Stomach (tissue), 9 donors: ENCODE data around the gene RIMS4. TPM values are rescaled to one million over a fixed set of nuclear protein-coding genes. Genes with fewer than 3 reads are reported as not detected.

Experiments
- DNase-seq, 2 donors: peaks; one replicate each; pipeline versions ENCODE4 v3.0.0 to v3.0.0-alpha.2; 2013 to 2019
- H3K27ac ChIP-seq, 5 donors: fragments of 200-600 bp in 4 of 5; sonication (generic) in 4 of 5; one replicate each; pipeline ENCODE4 v1.5.1; 2013 to 2019; ENCODE audit warnings: mild to moderate bottlenecking in 1 of 5, moderate library complexity in 1 of 5
- H3K27me3 ChIP-seq, 3 donors: fragments of 200-600 bp; sonication (generic); one replicate each; pipeline ENCODE4 v1.5.1; 2017 to 2019; ENCODE audit warnings: mixed run types in 1 of 3
- H3K36me3 ChIP-seq, 4 donors: fragments of 200-600 bp; sonication (generic); 1 replicate in 3 of 4; 2 replicates in 1 of 4; pipeline ENCODE4 v1.5.1; 2016 to 2019
- H3K4me1 ChIP-seq, 4 donors: fragments of 200-600 bp; sonication (generic); one replicate each; pipeline ENCODE4 v1.5.1; 2016 to 2019
- H3K4me3 ChIP-seq, 4 donors: fragments of 200-600 bp; sonication (generic) in 3 of 4; one replicate each; pipeline ENCODE4 v1.5.1; 2016 to 2019; ENCODE audit warnings: mild to moderate bottlenecking in 1 of 4
- H3K9me3 ChIP-seq, 4 donors: fragments of 200-600 bp; sonication (generic); one replicate each; pipeline ENCODE4 v1.5.1; 2016 to 2019
- CTCF ChIP-seq, 7 experiments: fragments of 450-650 bp in 4 of 7; fragments of 200-600 bp in 3 of 7; sonication (generic) in 3 of 7; IDR thresholded peaks; one replicate each; pipeline ENCODE4 v1.5.1; 2016 to 2019; ENCODE audit warnings: antibody characterized with exemption in 7 of 7, control low read depth in 2 of 7, mild to moderate bottlenecking in 1 of 7
- EP300 ChIP-seq: sonication (generic); formaldehyde crosslinking; IDR thresholded peaks from one replicate; pipeline ENCODE4 v1.6.1; 2017; ENCODE audit warnings: antibody characterized with exemption
- POLR2A ChIP-seq, 4 donors: fragments of 450-650 bp; IDR thresholded peaks; one replicate each; pipeline ENCODE4 v1.6.1; 2016; ENCODE audit warnings: antibody characterized with exemption in 4 of 4, control low read depth in 2 of 4, mild to moderate bottlenecking in 1 of 4, moderate library complexity in 1 of 4
- POLR2AphosphoS5 ChIP-seq, 3 donors: sonication (generic); formaldehyde crosslinking; IDR thresholded peaks; one replicate each; pipeline ENCODE4 v1.6.1; 2016; ENCODE audit warnings: antibody characterized with exemption in 3 of 3
- WGBS, 5 donors: extraction: QIAGEN DNeasy Blood & Tissue Kit in 3 of 5; methylation state at CpG; one replicate each; pipeline versions ENCODE4 v1.1.5 to v1.1.7; 2013 to 2018; 5-methylcytosine and 5-hydroxymethylcytosine counted together
- intact Hi-C: fragments of 100-400 bp; cut with DNase I; formaldehyde crosslinking; loops from one replicate; pipeline ENCODE4 v1.15.1; 2023; ENCODE audit warnings: low total_unique reads
- polyA plus RNA-seq, 3 donors: library from polyadenylated mRNA; stranded (reverse); fragments of 200-250 nt; gene quantifications; one replicate each; pipeline ENCODE4 v1.2.3, GENCODE V29; 2013
- total RNA-seq, 5 donors: library from RNA; depleted of rRNA; stranded (reverse); fragments of >200 nt; gene quantifications; one replicate each; pipeline versions ENCODE4 v1.1.0 to v1.2.3, GENCODE V29; 2014 to 2016
- donor health status: healthy with polysubstance abuse.
- donor health status: Bipolar disorder and iron deficiency.
- donor health status: healthy.

RIMS4 gene
- total and polyA plus RNA-seq, 8 donors: 0.55 to 2.2 (median 1.5) TPM; not detected in 2

- 57 to 69% (median 60%) methylated on average over 10 of the region's 10 CpGs for WGBS, 5 donors
- no peaks in the 10 kb centered on the region for H3K36me3 ChIP-seq
- H3K4me1 ChIP-seq: no peaks in the 10 kb centered on the region
- intact Hi-C loops: no loop called here
- H3K27me3 ChIP-seq: peaks cover 0 to 14% (median 0%) of the 10 kb centered on the region in 3 donors
- H3K4me3 ChIP-seq: no peak overlapping the region
- DNase-seq: no peak
- TF ChIP-seq CTCF (IDR thresholded peaks at IDR 0.05) (no peak), POLR2AphosphoS5 (IDR thresholded peaks at IDR 0.05) (no peak)
- H3K27ac ChIP-seq: no peak overlapping the region
- no peaks in the 10 kb centered on the region for H3K9me3 ChIP-seq
Observed at GRCh38 chr20:44758247-44759101, 51.9 kb downstream of the RIMS4 start.

GRCh38 chr20:44756956-44757355 is 53.4 kb downstream of the RIMS4 start:
- TF ChIP-seq POLR2AphosphoS5 (IDR thresholded peaks at IDR 0.05) (no peak), EP300 (no peak), POLR2A (IDR thresholded peaks at IDR 0.05) (no peak), CTCF (IDR thresholded peaks at IDR 0.05) (no peak)
- Histone ChIP-seq H3K9me3 (no peaks in the 10 kb centered on the region), H3K4me3 (no peak overlapping the region), H3K4me1 (no peaks in the 10 kb centered on the region), H3K36me3 (no peaks in the 10 kb centered on the region), H3K27me3 (peaks cover 0 to 26% (median 0%) of the 10 kb centered on the region in 3 donors), H3K27ac (no peak overlapping the region)
- intact Hi-C loops: no loop called here
- 91 to 96% (median 95%) methylated on average over 5 of the region's 5 CpGs for WGBS, 5 donors
- no peak for DNase-seq

- Histone ChIP-seq H3K27ac (no peak overlapping the region), H3K27me3 (peaks cover 0 to 34% (median 0%) of the 10 kb centered on the region in 3 donors), H3K4me1 (no peaks in the 10 kb centered on the region), H3K9me3 (no peaks in the 10 kb centered on the region), H3K4me3 (no peak overlapping the region), H3K36me3 (no peaks in the 10 kb centered on the region)
- 87 to 94% (median 91%) methylated on average over 14 to 18 of the region's 18 CpGs for WGBS, 5 donors
- DNase-seq: no peak
- TF ChIP-seq POLR2AphosphoS5 (IDR thresholded peaks at IDR 0.05) (no peak), POLR2A (IDR thresholded peaks at IDR 0.05) (no peak), CTCF (IDR thresholded peaks at IDR 0.05) (no peak), EP300 (no peak)
- intact Hi-C loops: no loop called here
Observed at GRCh38 chr20:44756011-44756688, 54.2 kb downstream of the RIMS4 start.

GRCh38 chr20:44754554-44754953 is 55.8 kb downstream of the RIMS4 start:
- H3K27ac ChIP-seq: no peak overlapping the region
- H3K36me3 ChIP-seq: no peaks in the 10 kb centered on the region
- no peaks in the 10 kb centered on the region for H3K9me3 ChIP-seq
- H3K4me1 ChIP-seq: peaks cover 0 to 9% (median 6%) of the 10 kb centered on the region in 4 donors
- no peak for TF ChIP-seq CTCF (IDR thresholded peaks at IDR 0.05)
- TF ChIP-seq POLR2AphosphoS5 (IDR thresholded peaks at IDR 0.05): no peak
- no peak for TF ChIP-seq POLR2A (IDR thresholded peaks at IDR 0.05)
- TF ChIP-seq EP300: no peak
- no peak for DNase-seq
- H3K27me3 ChIP-seq: peaks cover 0 to 46% (median 11%) of the 10 kb centered on the region in 3 donors
- intact Hi-C loops: no loop called here
- H3K4me3 ChIP-seq: no peak overlapping the region
- 70 to 73% (median 73%) methylated on average over 7 of the region's 7 CpGs for WGBS, 5 donors
